OCI-LY7 (cell line): ENCODE measurements around the gene LAMA3. TPM values are rescaled to one million over a fixed set of nuclear protein-coding genes. Genes with fewer than 3 reads are reported as not detected.

Source experiments
- BruUV-seq: library from RNA; stranded (reverse); fragments of 400-500 nt; replicated peaks from 2 replicates; lab custom pipeline; 2021; lab: Mats Ljungman, UMichigan
- CTCF ChIA-PET: fragments of 300-600 bp; sonication (Branson Sonifier 250); formaldehyde crosslinking; loops from one replicate; lab custom pipeline; 2022; ENCODE audit warnings: antibody characterized with exemption; ENCODE audit not compliant: unreplicated experiment; lab: Charles Lee
- POLR2A ChIA-PET: fragments of 300-600 bp; sonication (Branson Sonifier 250); formaldehyde crosslinking; loops from one replicate; lab custom pipeline; 2022; ENCODE audit warnings: antibody characterized with exemption; lab: Charles Lee
- DNase-seq: peaks from one replicate; pipeline ENCODE4 v3.0.0-alpha.2; 2015; ENCODE audit warnings: low spot score
- H2AFZ ChIP-seq: fragments of 200-600 bp; sonication (generic), shearing (Covaris generic); 2 replicates; pipeline ENCODE4 v1.6.1; 2014; ENCODE audit warnings: mild to moderate bottlenecking, antibody characterized with exemption, low read length, moderate library complexity
- H3K27ac ChIP-seq: fragments of 200-600 bp; sonication (generic); 2 replicates; pipeline ENCODE4 v1.5.1; 2014; ENCODE audit warnings: mixed run types, low read depth, mild to moderate bottlenecking, moderate library complexity, low read length, inconsistent platforms; ENCODE audit not compliant: poor library complexity, severe bottlenecking
- H3K36me3 ChIP-seq: fragments of 200-600 bp; sonication (generic); 2 replicates; pipeline ENCODE4 v1.6.1; 2014; ENCODE audit warnings: mild to moderate bottlenecking, antibody characterized with exemption, low read length, moderate library complexity, mixed read lengths; ENCODE audit not compliant: insufficient read depth
- H3K4me1 ChIP-seq: fragments of 200-600 bp; sonication (generic); 2 replicates; pipeline ENCODE4 v1.5.1; 2014; ENCODE audit warnings: mild to moderate bottlenecking, low read length; ENCODE audit not compliant: insufficient read depth, poor library complexity, severe bottlenecking
- H3K4me2 ChIP-seq: fragments of 200-600 bp; sonication (generic); 2 replicates; pipeline ENCODE4 v1.6.1; 2014; ENCODE audit warnings: mild to moderate bottlenecking, low read length
- H3K4me3 ChIP-seq: fragments of 200-600 bp; sonication (generic); 2 replicates; pipeline ENCODE4 v1.5.1; 2014; ENCODE audit warnings: mild to moderate bottlenecking, low read depth, low read length; ENCODE audit not compliant: poor library complexity, severe bottlenecking
- H3K79me2 ChIP-seq: fragments of 200-600 bp; sonication (generic); 2 replicates; pipeline ENCODE4 v1.6.1; 2016; ENCODE audit warnings: low read depth, mild to moderate bottlenecking, low read length, moderate library complexity, mixed read lengths; ENCODE audit not compliant: insufficient read depth
- H3K9me2 ChIP-seq: fragments of 200-600 bp; sonication (generic); 2 replicates; pipeline ENCODE4 v1.6.1; 2016; ENCODE audit warnings: mild to moderate bottlenecking, low read length, mixed read lengths; ENCODE audit not compliant: insufficient read depth
- H3K9me3 ChIP-seq: fragments of 200-600 bp; sonication (generic); 2 replicates; pipeline ENCODE4 v1.6.1; 2014; ENCODE audit warnings: mild to moderate bottlenecking, mixed run types, low read length, mixed read lengths
- H4K20me1 ChIP-seq: fragments of 200-600 bp; sonication (generic); 2 replicates; pipeline ENCODE4 v1.6.1; 2014; ENCODE audit warnings: mild to moderate bottlenecking, antibody characterized with exemption, low read length, moderate library complexity, mixed read lengths; ENCODE audit not compliant: insufficient read depth
- CTCF ChIP-seq: fragments of 200-600 bp; sonication (generic); conservative IDR thresholded peaks from 2 replicates; pipeline ENCODE4 v1.5.1; 2014; ENCODE audit warnings: mild to moderate bottlenecking, antibody characterized with exemption, low read length, moderate library complexity, mixed read lengths
- EZH2phosphoT487 ChIP-seq: fragments of 200-600 bp; sonication (generic); IDR thresholded peaks from 2 replicates; pipeline ENCODE4 v1.6.1; 2018; ENCODE audit warnings: low read depth, borderline replicate concordance, mild to moderate bottlenecking, mixed run types, antibody characterized with exemption, low read length, moderate library complexity, mixed read lengths
- intact Hi-C: fragments of 100-400 bp; cut with micrococcal nuclease; formaldehyde crosslinking; loops from one replicate; pipeline ENCODE4 v1.10.0; 2022; ENCODE audit not compliant: unreplicated experiment
- total RNA-seq, 2 experiments: library from RNA; depleted of rRNA in 1 of 2; stranded (reverse); fragments of >200 nt in 1 of 2; shearing (Covaris generic) in 1 of 2; gene quantifications; 2 replicates each; pipeline ENCODE4 v1.2.3, GENCODE V29; 2014 to 2022

LAMA3 gene
- total RNA-seq, 2 experiments from 2014 or later, result 0.16 to 1.6 TPM

GRCh38 chr18:23733895-23734294, 44.6 kb downstream of the LAMA3 start:
- no TSS peak for BruUV-seq
- Histone ChIP-seq H3K27ac (no peak overlapping the region), H3K9me2 (no peaks in the 10 kb centered on the region), H2AFZ (no peak overlapping the region), H3K4me2 (no peak overlapping the region), H3K79me2 (no peaks in the 10 kb centered on the region), H3K36me3 (no peaks in the 10 kb centered on the region), H3K9me3 (no peaks in the 10 kb centered on the region), H4K20me1 (no peaks in the 10 kb centered on the region), H3K4me3 (no peak overlapping the region), H3K4me1 (no peaks in the 10 kb centered on the region)
- TF ChIP-seq EZH2phosphoT487 (no peak), CTCF (no peak)
- intact Hi-C loops, result no loop called here
- POLR2A ChIA-PET, result no interaction called here
- no peak for DNase-seq
- CTCF ChIA-PET, result interaction anchor here (1.0 kb wide), 1 partner anchor 64 kb away, joined by 3 read pairs; no protein-coding TSS in a partner anchor

- Histone ChIP-seq H3K9me3 (no peaks in the 10 kb centered on the region), H3K9me2 (no peaks in the 10 kb centered on the region), H3K4me1 (no peaks in the 10 kb centered on the region), H4K20me1 (no peaks in the 10 kb centered on the region), H2AFZ (no peak overlapping the region), H3K36me3 (no peaks in the 10 kb centered on the region), H3K4me2 (no peak overlapping the region), H3K79me2 (no peaks in the 10 kb centered on the region), H3K4me3 (no peak overlapping the region), H3K27ac (no peak overlapping the region)
- TF ChIP-seq EZH2phosphoT487 (no peak), CTCF (no peak)
- no peak for DNase-seq
- BruUV-seq, result no TSS peak
- POLR2A ChIA-PET, result no interaction called here
- intact Hi-C loops, result no loop called here
- CTCF ChIA-PET, result no interaction called here
These were observed 45.8 kb downstream of the LAMA3 start for GRCh38 chr18:23735021-23735464.

- H3K4me3 ChIP-seq, result no peak overlapping the region
- no TSS peak for BruUV-seq
- no peaks in the 10 kb centered on the region for H3K9me2 ChIP-seq
- H3K4me1 ChIP-seq, result no peaks in the 10 kb centered on the region
- no peaks in the 10 kb centered on the region for H3K36me3 ChIP-seq
- no peaks in the 10 kb centered on the region for H3K9me3 ChIP-seq
- POLR2A ChIA-PET, result no interaction called here
- no peaks in the 10 kb centered on the region for H4K20me1 ChIP-seq
- intact Hi-C loops, result no loop called here
- no peaks in the 10 kb centered on the region for H3K79me2 ChIP-seq
- CTCF ChIA-PET, result no interaction called here
- H2AFZ ChIP-seq, result no peak overlapping the region
- DNase-seq, result no peak
- H3K27ac ChIP-seq, result no peak overlapping the region
- TF ChIP-seq CTCF (no peak), EZH2phosphoT487 (no peak)
- no peak overlapping the region for H3K4me2 ChIP-seq
These were observed 48.3 kb downstream of the LAMA3 start for GRCh38 chr18:23737578-23737977.
